Neural cell (in vitro differentiated cells): ENCODE data around the gene XAGE2. TPM values are rescaled to one million over a fixed set of nuclear protein-coding genes. Genes with fewer than 3 reads are reported as not detected.
"Not testable (repeated sequence)": the region's sequence is repeated elsewhere in the genome, so short reads cannot be mapped to it uniquely, and the experiment has no call there.

ENCODE experiments used
- H2AFZ ChIP-seq: fragments of 200-600, 300-800 bp; sonication (generic), shearing (Covaris generic); 2 replicates; pipeline ENCODE4 v1.6.0; 2014; ENCODE audit warnings: low read depth, mild to moderate bottlenecking, antibody characterized with exemption, low read length, moderate library complexity
- H3F3A ChIP-seq: fragments of 200-600 bp; shearing (Covaris generic); 2 replicates; pipeline ENCODE4 v1.6.1; 2016; ENCODE audit warnings: mild to moderate bottlenecking, moderate library complexity, mixed read lengths, antibody characterized with exemption, low read length; ENCODE audit not compliant: insufficient read depth, poor library complexity, severe bottlenecking
- H3K27ac ChIP-seq: fragments of 200-600, 300-800 bp; sonication (generic), shearing (Covaris generic); 2 replicates; pipeline ENCODE4 v1.5.1; 2014; ENCODE audit warnings: mild to moderate bottlenecking, low read length, moderate library complexity
- H3K27me3 ChIP-seq: fragments of 300-800, 200-600 bp; sonication (generic), shearing (Covaris generic); 2 replicates; pipeline ENCODE4 v1.6.0; 2014; ENCODE audit warnings: mild to moderate bottlenecking, low read depth, low read length, moderate library complexity; ENCODE audit not compliant: insufficient read depth
- H3K36me3 ChIP-seq: fragments of 300-800, 200-600 bp; sonication (generic), shearing (Covaris generic); 2 replicates; pipeline ENCODE4 v1.5.1; 2014; ENCODE audit warnings: mild to moderate bottlenecking, antibody characterized with exemption, low read length, moderate library complexity; ENCODE audit not compliant: insufficient read depth
- H3K4me2 ChIP-seq: fragments of 300-800, 200-600 bp; sonication (generic), shearing (Covaris generic); 2 replicates; pipeline ENCODE4 v1.6.0; 2014; ENCODE audit warnings: mild to moderate bottlenecking, low read length
- H3K4me3 ChIP-seq: fragments of 300-800, 200-600 bp; sonication (generic), shearing (Covaris generic); 2 replicates; pipeline ENCODE4 v1.5.1; 2014; ENCODE audit warnings: mild to moderate bottlenecking, low read length, moderate library complexity
- H3K79me2 ChIP-seq: fragments of 200-600 bp; shearing (Covaris generic); replicated peaks from 2 replicates; pipeline ENCODE4 v1.6.0; 2014; ENCODE audit warnings: mild to moderate bottlenecking, low read length, moderate library complexity; ENCODE audit not compliant: insufficient read depth
- H3K9ac ChIP-seq: fragments of 300-800, 200-600 bp; sonication (generic), shearing (Covaris generic); 2 replicates; pipeline ENCODE4 v1.6.1; 2016; ENCODE audit warnings: mild to moderate bottlenecking, low read length, mixed read lengths
- H3K9me2 ChIP-seq: fragments of 200-600 bp; shearing (Covaris generic); 2 replicates; pipeline ENCODE4 v1.6.1; 2016; ENCODE audit warnings: mild to moderate bottlenecking, low read length, mixed read lengths; ENCODE audit not compliant: insufficient read depth
- H3K9me3 ChIP-seq: fragments of 200-600, 300-800 bp; sonication (generic), shearing (Covaris generic); 2 replicates; pipeline ENCODE4 v1.6.1; 2016; ENCODE audit warnings: mild to moderate bottlenecking, mixed run types, low read length, moderate library complexity, mixed read lengths
- H4K20me1 ChIP-seq: fragments of 200-600 bp; shearing (Covaris generic); 2 replicates; pipeline ENCODE4 v1.6.1; 2016; ENCODE audit warnings: mild to moderate bottlenecking, mixed run types; ENCODE audit not compliant: insufficient read depth
- CTCF ChIP-seq: fragments of 450-650 bp; IDR thresholded peaks from 2 replicates; pipeline ENCODE4 v1.5.1; 2014; ENCODE audit warnings: antibody characterized with exemption, mild to moderate bottlenecking, moderate library complexity; ENCODE audit not compliant: poor library complexity, severe bottlenecking
- EP300 ChIP-seq: fragments of 450-650 bp; conservative IDR thresholded peaks from 2 replicates; pipeline ENCODE4 v1.6.1; 2014; ENCODE audit warnings: antibody characterized with exemption, mild to moderate bottlenecking, moderate library complexity; ENCODE audit not compliant: poor library complexity, severe bottlenecking
- EZH2 ChIP-seq: fragments of 200-600, 300-800 bp; shearing (Covaris generic), sonication (generic); IDR thresholded peaks from 2 replicates; pipeline ENCODE4 v1.6.1; 2014; ENCODE audit warnings: antibody characterized with exemption, low read length, borderline replicate concordance, mild to moderate bottlenecking; ENCODE audit not compliant: insufficient read depth, poor library complexity, severe bottlenecking
- MXI1 ChIP-seq: fragments of 450-650 bp; conservative IDR thresholded peaks from 2 replicates; pipeline ENCODE4 v1.6.1; 2014; ENCODE audit warnings: antibody characterized with exemption, mild to moderate bottlenecking; ENCODE audit not compliant: poor library complexity, severe bottlenecking
- POLR2AphosphoS5 ChIP-seq: IDR thresholded peaks from 2 replicates; pipeline ENCODE4 v1.6.1; 2012
- RAD21 ChIP-seq: fragments of 450-650 bp; conservative IDR thresholded peaks from 2 replicates; pipeline ENCODE4 v1.6.1; 2014; ENCODE audit warnings: antibody characterized with exemption, mild to moderate bottlenecking, moderate library complexity
- REST ChIP-seq: IDR thresholded peaks from 2 replicates; pipeline ENCODE4 v1.6.1; 2012; ENCODE audit warnings: borderline replicate concordance
- SMC3 ChIP-seq: fragments of 450-650 bp; conservative IDR thresholded peaks from 2 replicates; pipeline ENCODE4 v1.6.1; 2014; ENCODE audit warnings: antibody characterized with exemption, mild to moderate bottlenecking, moderate library complexity; ENCODE audit not compliant: poor library complexity
- TAF1 ChIP-seq: IDR thresholded peaks from 2 replicates; pipeline ENCODE4 v1.6.1; 2012; ENCODE audit warnings: low read depth
- polyA plus RNA-seq: library from polyadenylated mRNA; depleted of rRNA; stranded (reverse); fragments of >200 nt; gene quantifications from 2 replicates; pipeline ENCODE4 v1.2.3, GENCODE V29; 2014

XAGE2 gene
- polyA plus RNA-seq, 1 donor from 2014 or later: not detected

- not testable (repeated sequence) for H3K9me3 ChIP-seq, H3K79me2 ChIP-seq, H4K20me1 ChIP-seq, H3K4me2 ChIP-seq, H3K27me3 ChIP-seq, H3K4me3 ChIP-seq, H3K9me2 ChIP-seq, H3K27ac ChIP-seq, H3K36me3 ChIP-seq, H2AFZ ChIP-seq, H3K9ac ChIP-seq, H3F3A ChIP-seq
Observed at GRCh38 chrX:52343131-52343530, 25.7 kb upstream of the XAGE2 start.

- H3K27ac ChIP-seq, H3K79me2 ChIP-seq, H3K27me3 ChIP-seq, H3K4me2 ChIP-seq, H3F3A ChIP-seq, H2AFZ ChIP-seq, H3K9me3 ChIP-seq, H3K9me2 ChIP-seq, H3K36me3 ChIP-seq, H3K9ac ChIP-seq, H3K4me3 ChIP-seq, H4K20me1 ChIP-seq: not testable (repeated sequence)
Observed at GRCh38 chrX:52345402-52345801, 23.4 kb upstream of the XAGE2 start.

GRCh38 chrX:52346174-52347165, 22.4 kb upstream of the XAGE2 start:
- Histone ChIP-seq H3K9ac (no peak overlapping the region), H3K27ac (no peak overlapping the region), H3F3A (no peaks in the 10 kb centered on the region), H3K27me3 (no peaks in the 10 kb centered on the region), H3K4me3 (no peak overlapping the region), H3K9me2 (no peaks in the 10 kb centered on the region), H3K4me2 (no peak overlapping the region), H4K20me1 (no peaks in the 10 kb centered on the region), H3K79me2 (no peaks in the 10 kb centered on the region), H3K36me3 (no peaks in the 10 kb centered on the region), H3K9me3 (no peaks in the 10 kb centered on the region), H2AFZ (no peak overlapping the region)
- no peak for TF ChIP-seq EZH2
- no peak for TF ChIP-seq RAD21
- TF ChIP-seq POLR2AphosphoS5: no peak
- no peak for TF ChIP-seq SMC3
- no peak for TF ChIP-seq CTCF
- no peak for TF ChIP-seq EP300
- TF ChIP-seq TAF1: no peak
- no peak for TF ChIP-seq MXI1
- no peak for TF ChIP-seq REST
